ENCODE results near the gene SRSF9.

The SRSF9 gene

GRCh38 chr12:120490325-120490724, 20.8 kb upstream of the SRSF9 start:
- TF ChIP-seq GATA3 (IDR thresholded peaks at IDR 0.05; ENCODE audit: low read depth, low read length), result no peak
- no peak for TF ChIP-seq GATA2 (IDR thresholded peaks at IDR 0.05; ENCODE audit: low read depth, low read length)

DNA sequence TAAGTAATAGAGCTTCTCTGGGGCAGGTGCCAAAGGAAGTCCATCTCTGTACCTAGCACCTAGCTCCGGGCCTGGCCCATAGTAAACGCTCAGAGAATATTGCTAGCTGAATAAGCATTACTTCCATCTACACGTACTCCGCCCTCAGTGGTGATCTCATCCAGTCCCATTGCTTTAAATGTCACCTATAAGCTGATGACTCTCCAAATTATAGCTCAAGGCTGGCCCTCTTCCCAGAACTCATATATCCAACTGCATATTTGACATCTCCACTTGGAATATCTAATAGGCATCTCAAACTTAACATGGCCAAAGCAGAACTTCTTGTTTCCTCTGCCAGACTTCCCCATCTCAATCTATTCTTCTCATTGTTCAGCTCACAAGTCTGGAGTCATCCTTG, 19.5 kb upstream of the SRSF9 start:
- TF ChIP-seq GATA2 (IDR thresholded peaks at IDR 0.05; ENCODE audit: low read depth, low read length), result no peak
- no peak for TF ChIP-seq GATA3 (IDR thresholded peaks at IDR 0.05; ENCODE audit: low read depth, low read length)

DNA sequence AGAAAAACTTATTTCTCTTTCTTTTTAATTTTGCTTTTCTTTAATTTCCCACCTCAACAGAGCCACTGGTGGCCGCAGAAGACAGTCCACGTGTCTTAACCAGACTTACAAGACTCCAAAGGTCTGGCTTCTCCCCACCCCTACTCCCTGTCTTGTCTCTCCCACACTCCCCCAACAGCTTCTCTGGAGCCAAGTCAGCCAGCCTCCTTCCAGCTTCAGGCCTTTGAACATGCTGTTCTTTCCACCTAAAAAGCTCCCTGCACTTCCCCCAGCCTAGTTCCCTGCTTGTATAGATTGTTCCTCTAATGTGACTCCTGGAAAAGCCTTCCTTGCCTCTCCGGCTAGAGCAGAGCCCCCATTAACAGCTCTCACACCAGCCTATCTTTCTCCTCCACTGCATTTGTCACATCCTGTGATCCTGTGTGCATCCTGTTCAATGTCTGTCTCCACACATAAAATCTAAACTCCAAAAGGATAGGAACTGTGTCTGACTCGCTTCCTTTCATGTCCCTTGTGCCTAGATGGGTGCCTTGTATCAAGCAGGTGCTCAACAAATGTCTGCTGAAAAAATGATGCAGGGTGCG, 18.6 kb upstream of the SRSF9 start:
- TF ChIP-seq GATA3 (IDR thresholded peaks at IDR 0.05; ENCODE audit: low read depth, low read length) (no peak), GATA2 (IDR thresholded peaks at IDR 0.05; ENCODE audit: low read depth, low read length) (no peak)

DNA sequence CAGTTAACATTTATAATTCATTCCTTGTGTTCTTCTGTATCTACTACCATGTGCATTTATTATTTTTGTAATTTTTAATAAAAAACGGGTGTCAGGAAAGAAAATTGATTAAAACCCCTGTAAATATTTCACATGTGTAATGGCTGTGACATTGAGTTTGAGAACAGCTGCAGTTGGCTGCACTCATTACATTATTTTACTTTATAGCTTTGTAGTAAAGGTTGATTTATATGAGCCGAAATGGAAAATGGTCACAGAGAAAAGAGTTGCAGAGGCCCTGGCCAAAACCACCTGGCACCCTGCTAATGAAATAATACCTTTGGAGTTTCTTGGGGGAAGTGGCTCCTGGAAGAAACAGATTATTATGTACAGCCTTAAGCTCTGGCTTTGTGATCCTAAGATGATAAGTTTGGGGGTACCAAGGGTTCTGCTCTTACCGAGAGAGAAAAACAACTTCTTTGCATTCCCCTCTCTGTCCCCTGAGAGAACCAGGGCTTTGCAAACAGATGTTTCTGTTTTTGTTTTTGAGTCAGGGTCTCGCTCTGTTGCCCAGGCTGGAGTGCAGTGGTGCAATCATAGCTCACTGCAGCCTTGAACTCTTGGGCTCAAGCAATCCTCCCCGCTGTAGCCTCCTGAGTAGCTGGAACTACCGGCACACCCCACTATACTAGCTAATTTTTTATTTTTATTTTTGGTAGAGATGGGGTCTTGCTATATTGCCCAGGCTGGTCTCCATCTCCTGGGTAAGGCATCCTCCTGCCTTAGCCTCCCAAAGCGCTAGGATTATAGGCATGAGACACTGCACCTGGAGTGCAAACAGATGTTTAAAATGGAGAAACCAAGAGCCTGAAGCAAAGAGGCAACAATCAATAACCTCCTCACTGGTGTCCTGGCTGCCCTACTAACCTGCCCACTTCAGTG, 16.7 kb upstream of the SRSF9 start:
- peak; percentile 23; the same call in 1 of the 2 replicates for TF ChIP-seq GATA2 (IDR thresholded peaks at IDR 0.05; ENCODE audit: low read depth, low read length)
- TF ChIP-seq GATA3 (IDR thresholded peaks at IDR 0.05; ENCODE audit: low read depth, low read length), result no peak

DNA sequence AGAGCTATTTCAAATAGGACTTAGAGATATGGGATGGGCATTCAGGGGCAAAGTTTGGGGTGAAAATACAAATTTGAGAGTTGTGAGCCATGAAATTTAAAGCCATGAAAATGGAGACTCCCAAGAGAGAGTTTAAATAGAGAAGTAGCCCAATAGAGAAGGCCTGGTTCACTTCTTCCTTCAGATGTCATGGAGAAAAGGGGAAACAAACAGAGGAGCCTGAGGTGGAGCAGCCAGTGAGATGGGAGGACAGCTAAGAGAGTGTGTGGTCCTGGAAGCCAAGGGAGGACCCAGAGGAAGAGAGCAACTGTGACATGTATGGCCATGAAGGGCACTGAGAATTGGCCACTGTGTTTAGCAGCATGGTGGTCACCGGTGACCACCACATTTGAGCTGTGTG, 14.1 kb upstream of the SRSF9 start:
- TF ChIP-seq GATA3 (IDR thresholded peaks at IDR 0.05; ENCODE audit: low read depth, low read length), result no peak
- TF ChIP-seq GATA2 (IDR thresholded peaks at IDR 0.05; ENCODE audit: low read depth, low read length), result no peak

DNA sequence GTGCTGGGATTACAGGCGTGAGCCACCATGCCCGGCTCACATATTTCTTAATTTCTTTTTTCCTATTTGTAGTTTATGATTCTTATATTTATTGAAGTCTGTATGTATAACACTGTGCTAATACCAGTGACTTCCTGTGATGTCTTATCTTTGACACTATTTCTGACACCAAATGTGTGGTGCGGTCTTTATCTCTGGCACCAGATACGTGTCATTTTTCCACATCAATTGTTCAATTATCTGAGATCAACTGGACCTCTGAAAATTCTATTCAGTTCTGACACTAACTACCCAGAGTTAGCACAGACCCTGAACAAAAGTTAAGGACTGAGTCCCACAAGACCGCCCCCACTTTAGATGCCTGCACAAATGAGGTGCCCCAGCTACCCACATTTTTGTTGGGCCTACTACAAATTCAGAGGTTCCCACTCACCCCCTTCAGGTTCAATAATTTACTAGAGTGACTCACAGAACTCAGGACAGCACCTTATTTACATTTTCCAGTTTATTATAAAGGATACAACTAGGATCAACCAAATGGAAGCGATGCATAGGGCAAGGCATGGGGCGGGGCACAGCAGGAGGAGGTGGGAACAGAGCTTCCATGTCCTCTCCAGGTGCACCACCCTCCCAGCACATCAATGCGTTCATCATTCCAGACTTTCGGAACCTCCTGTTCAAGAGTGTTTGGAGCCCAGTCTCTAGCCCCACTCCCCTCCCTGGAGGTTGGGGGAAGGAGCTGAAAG, 11.6 kb upstream of the SRSF9 start:
- TF ChIP-seq GATA3 (IDR thresholded peaks at IDR 0.05; ENCODE audit: low read depth, low read length), result no peak
- no peak for TF ChIP-seq GATA2 (IDR thresholded peaks at IDR 0.05; ENCODE audit: low read depth, low read length)

DNA sequence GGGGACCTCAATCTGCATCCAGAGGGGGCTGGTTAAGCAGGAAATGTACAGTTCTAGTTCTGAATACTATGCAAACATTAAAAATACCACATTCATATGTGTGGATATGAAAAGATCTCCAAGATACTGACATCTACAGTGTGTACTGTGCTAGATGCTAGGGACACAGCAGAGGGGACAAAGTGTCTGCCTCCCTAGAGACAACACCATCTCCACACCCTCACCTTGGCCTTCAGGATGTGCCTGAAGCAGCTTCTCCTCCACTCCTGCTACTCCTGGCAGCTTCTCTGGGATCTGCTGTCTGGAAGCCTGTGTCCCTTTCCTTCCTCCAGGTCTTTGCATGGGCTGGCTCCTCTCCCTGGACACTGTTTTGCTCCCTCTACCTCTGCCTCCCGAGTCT, 10.7 kb upstream of the SRSF9 start:
- TF ChIP-seq GATA3 (IDR thresholded peaks at IDR 0.05; ENCODE audit: low read depth, low read length), result no peak
- TF ChIP-seq GATA2 (IDR thresholded peaks at IDR 0.05; ENCODE audit: low read depth, low read length), result no peak

DNA sequence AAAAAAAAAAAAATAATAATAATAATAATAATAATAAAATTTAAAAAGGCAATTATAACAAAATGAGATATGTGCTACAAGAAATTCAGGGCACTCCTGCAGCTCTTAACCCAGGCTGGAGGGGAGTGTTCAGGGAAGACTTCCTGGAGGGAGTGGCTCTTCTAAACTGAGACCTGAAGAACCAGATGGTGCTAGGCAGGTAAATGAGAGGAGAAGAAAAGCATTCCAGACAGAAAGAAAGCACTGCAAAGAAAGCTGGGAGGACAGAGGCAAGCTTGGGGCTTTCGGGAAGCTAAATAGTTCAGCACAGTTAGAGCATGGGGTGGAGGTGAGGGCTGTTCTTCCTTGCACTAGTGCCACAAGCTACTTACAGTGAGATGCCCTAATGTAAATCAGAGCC, 9.9 kb upstream of the SRSF9 start:
- no peak for TF ChIP-seq GATA3 (IDR thresholded peaks at IDR 0.05; ENCODE audit: low read depth, low read length)
- TF ChIP-seq GATA2 (IDR thresholded peaks at IDR 0.05; ENCODE audit: low read depth, low read length), result no peak

DNA sequence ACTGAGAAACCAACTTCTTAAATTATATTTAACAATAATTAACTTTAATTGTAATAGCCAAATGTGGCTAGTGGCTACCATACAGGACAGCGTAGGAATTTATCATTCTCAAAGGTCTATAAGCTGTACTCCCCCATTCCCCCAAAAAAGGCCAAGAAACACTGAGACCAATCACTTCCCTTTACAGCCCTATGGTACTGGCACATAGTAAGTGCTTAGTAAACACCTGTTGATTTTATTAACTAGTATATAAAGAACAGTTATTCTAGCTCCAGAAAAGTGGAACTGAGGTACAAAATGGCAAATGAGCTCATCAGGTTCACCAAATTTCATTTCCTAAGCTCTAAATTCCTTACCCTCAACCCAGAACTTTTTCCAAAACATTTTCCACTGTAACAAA, 6.1 kb upstream of the SRSF9 start:
- TF ChIP-seq GATA2 (IDR thresholded peaks at IDR 0.05; ENCODE audit: low read depth, low read length) (no peak), GATA3 (IDR thresholded peaks at IDR 0.05; ENCODE audit: low read depth, low read length) (no peak)

GRCh38 chr12:120474616-120474960, 5.0 kb upstream of the SRSF9 start:
- TF ChIP-seq GATA3 (IDR thresholded peaks at IDR 0.05; ENCODE audit: low read depth, low read length) (no peak), GATA2 (IDR thresholded peaks at IDR 0.05; ENCODE audit: low read depth, low read length) (no peak)

GRCh38 chr12:120473807-120474615, 4.5 kb upstream of the SRSF9 start:
- TF ChIP-seq GATA3 (IDR thresholded peaks at IDR 0.05; ENCODE audit: low read depth, low read length) (no peak), GATA2 (IDR thresholded peaks at IDR 0.05; ENCODE audit: low read depth, low read length) (no peak)

- TF ChIP-seq GATA2 (IDR thresholded peaks at IDR 0.05; ENCODE audit: low read depth, low read length) (no peak), GATA3 (IDR thresholded peaks at IDR 0.05; ENCODE audit: low read depth, low read length) (no peak)
These were observed 3.0 kb upstream of the SRSF9 start for GRCh38 chr12:120472521-120472920.

DNA sequence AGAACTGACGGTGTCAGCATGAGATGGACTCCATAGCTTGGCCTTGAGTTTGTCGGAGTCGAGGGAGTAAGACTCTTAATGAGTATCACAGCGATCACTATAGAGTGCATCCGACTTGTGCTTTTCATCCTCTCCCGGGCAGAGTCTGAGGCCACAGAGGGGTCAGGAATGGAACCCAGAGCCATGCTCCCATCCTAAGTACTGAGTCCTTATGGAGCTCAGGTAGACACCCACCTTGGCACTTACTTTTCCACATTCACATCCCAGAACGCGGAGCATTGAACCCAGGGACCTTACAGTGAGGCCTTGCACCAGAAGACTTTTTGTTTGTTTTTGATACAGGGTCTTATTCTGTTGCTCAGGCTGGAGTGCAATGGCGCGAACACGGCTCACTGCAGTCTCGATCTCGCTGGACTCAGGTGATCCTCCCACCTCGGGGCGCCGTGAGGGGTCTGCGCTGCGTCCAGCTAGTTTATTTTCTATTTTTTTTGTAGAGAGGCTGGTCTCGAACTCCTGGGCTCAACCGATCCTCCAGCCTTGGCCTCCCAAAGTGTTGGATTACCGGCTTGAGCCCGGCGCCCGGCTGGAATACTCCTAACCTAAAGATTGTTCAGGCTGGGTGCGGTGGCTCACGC, 719 bp upstream of the SRSF9 start:
- TF ChIP-seq GATA3 (IDR thresholded peaks at IDR 0.05; ENCODE audit: low read depth, low read length) (no peak), GATA2 (IDR thresholded peaks at IDR 0.05; ENCODE audit: low read depth, low read length) (no peak)

Data from SH-SY5Y (cell line).